Liver (tissue), 10 donors: ENCODE data around the gene GNPNAT1. TPM values are rescaled to one million over a fixed set of nuclear protein-coding genes. Genes with fewer than 3 reads are reported as not detected.
"Not testable (repeated sequence)": the region's sequence is repeated elsewhere in the genome, so short reads cannot be mapped to it uniquely, and the experiment has no call there.

Source experiments
- DNase-seq: peaks from one replicate; pipeline ENCODE4 v3.0.0-alpha.2; 2017; ENCODE audit warnings: low spot score
- H3K27ac ChIP-seq, 2 donors: one replicate each; pipeline ENCODE4 v1.7.0; 2013; ENCODE audit warnings: inconsistent platforms in 2 of 2, low read length in 2 of 2, control low read depth in 1 of 2, low read depth in 1 of 2, mild to moderate bottlenecking in 1 of 2
- H3K27me3 ChIP-seq, 4 donors: one replicate each; pipeline versions ENCODE4 v1.6.1 to v1.7.0; 2013; ENCODE audit warnings: low read length in 3 of 4, inconsistent platforms in 1 of 4, mild to moderate bottlenecking in 1 of 4, moderate library complexity in 1 of 4; ENCODE audit not compliant: control insufficient read depth in 4 of 4, insufficient read depth in 4 of 4
- H3K36me3 ChIP-seq, 4 donors: one replicate each; pipeline versions ENCODE4 v1.6.1 to v1.7.0; 2013; ENCODE audit warnings: low read length in 3 of 4, mild to moderate bottlenecking in 3 of 4, low read depth in 1 of 4, moderate library complexity in 1 of 4; ENCODE audit not compliant: control insufficient read depth in 4 of 4, insufficient read depth in 3 of 4
- H3K4me1 ChIP-seq, 4 donors: one replicate each; pipeline versions ENCODE4 v1.6.1 to v1.7.0; 2013; ENCODE audit warnings: low read length in 3 of 4, mild to moderate bottlenecking in 3 of 4, moderate library complexity in 1 of 4; ENCODE audit not compliant: control insufficient read depth in 4 of 4, insufficient read depth in 4 of 4
- H3K4me3 ChIP-seq, 3 donors: one replicate each; pipeline versions ENCODE4 v1.6.1 to v1.7.0; 2013; ENCODE audit warnings: low read length in 3 of 3, control low read depth in 1 of 3, low read depth in 1 of 3, mild to moderate bottlenecking in 1 of 3
- H3K9ac ChIP-seq, 2 donors: one replicate each; pipeline ENCODE4 v1.7.0; 2013; ENCODE audit warnings: low read length in 2 of 2, mild to moderate bottlenecking in 2 of 2, moderate library complexity in 2 of 2, control low read depth in 1 of 2, low read depth in 1 of 2
- H3K9me3 ChIP-seq, 4 donors: one replicate each; pipeline versions ENCODE4 v1.6.1 to v1.7.0; 2013; ENCODE audit warnings: low read length in 3 of 4; ENCODE audit not compliant: control insufficient read depth in 4 of 4
- NR2F2 ChIP-seq: IDR thresholded peaks from 2 replicates; pipeline ENCODE4 v1.6.1; 2016; ENCODE audit warnings: antibody characterized with exemption
- RXRA ChIP-seq, 2 donors: IDR thresholded peaks; 2 replicates each; pipeline ENCODE4 v1.6.1; 2017 to 2018; ENCODE audit warnings: antibody characterized with exemption in 2 of 2, mild to moderate bottlenecking in 1 of 2
- YY1 ChIP-seq: IDR thresholded peaks from 2 replicates; pipeline ENCODE4 v1.6.1; 2016; ENCODE audit warnings: antibody characterized with exemption, mild to moderate bottlenecking
- WGBS: extraction: QIAGEN DNeasy Blood & Tissue Kit; methylation state at CpG from one replicate; pipeline ENCODE4 v1.1.7; 2013; 5-methylcytosine and 5-hydroxymethylcytosine counted together
- polyA plus RNA-seq, 2 donors: library from polyadenylated mRNA; stranded (reverse) in 1 of 2; unstranded in 1 of 2; fragments of 200-250 nt in 1 of 2; fragments of >200 nt in 1 of 2; fragmentation: Nextera tagmentation in 1 of 2; extraction: Ambion mirVana in 1 of 2; gene quantifications; one replicate each; pipeline versions ENCODE4 v1.2.1 to v1.2.3, GENCODE V29; 2013 to 2015
- small RNA-seq: library from RNA; depleted of rRNA; stranded (forward); fragments of <200 nt; gene quantifications from one replicate; pipeline ENCODE3, GENCODE V24; 2014
- total RNA-seq, 2 donors: library from RNA; depleted of rRNA; stranded (reverse); fragments of >200 nt; gene quantifications; one replicate each; pipeline ENCODE4 v1.2.3, GENCODE V29; 2014
- donor health status: healthy.
- donor health status: healthy.
- donor health status: healthy.
- donor health status: healthy.
- donor health status: healthy.

The GNPNAT1 gene
- total and polyA plus RNA-seq, 4 donors = 24.9 to 50.9 (median 27.2) TPM

DNA sequence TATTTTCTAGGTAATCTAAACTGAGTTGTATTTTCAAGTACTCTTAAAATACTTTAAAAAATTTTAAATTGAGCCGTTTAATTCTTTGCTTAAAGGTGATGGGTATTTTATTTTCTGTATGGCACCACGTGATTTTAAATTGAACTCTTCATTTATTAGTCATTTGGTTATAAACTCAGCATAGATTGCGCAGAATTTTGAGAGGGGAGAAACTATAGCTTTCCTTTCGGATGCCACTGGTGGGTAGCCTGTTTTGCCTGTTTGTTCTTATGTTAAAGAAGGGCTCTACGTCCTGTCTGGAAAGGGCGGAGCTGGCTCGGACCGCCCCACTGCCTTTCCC lies 61.9 kb downstream of the GNPNAT1 start:
- no peaks in the 10 kb centered on the region for H3K9me3 ChIP-seq
- peaks cover 6 to 20% (median 8%) of the 10 kb centered on the region in 4 donors for H3K36me3 ChIP-seq
- WGBS = under 1% methylated on average over 8 of the region's 8 CpGs
- DNase-seq = no peak
- peak overlapping the region; percentile 28 to 49 (median 38) for H3K4me3 ChIP-seq
- H3K27ac ChIP-seq = peak overlapping the region; percentile 38 to 63
- no peaks in the 10 kb centered on the region for H3K27me3 ChIP-seq
- H3K9ac ChIP-seq = peak overlapping the region in 1 of 2 donors; percentile 52
- peak in 1 of 2 donors; percentile 9 for TF ChIP-seq RXRA (IDR thresholded peaks at IDR 0.05)
- no peak for TF ChIP-seq YY1
- TF ChIP-seq NR2F2 = peak; percentile 12
- H3K4me1 ChIP-seq = peaks cover 9 to 32% (median 13%) of the 10 kb centered on the region in 4 donors

DNA sequence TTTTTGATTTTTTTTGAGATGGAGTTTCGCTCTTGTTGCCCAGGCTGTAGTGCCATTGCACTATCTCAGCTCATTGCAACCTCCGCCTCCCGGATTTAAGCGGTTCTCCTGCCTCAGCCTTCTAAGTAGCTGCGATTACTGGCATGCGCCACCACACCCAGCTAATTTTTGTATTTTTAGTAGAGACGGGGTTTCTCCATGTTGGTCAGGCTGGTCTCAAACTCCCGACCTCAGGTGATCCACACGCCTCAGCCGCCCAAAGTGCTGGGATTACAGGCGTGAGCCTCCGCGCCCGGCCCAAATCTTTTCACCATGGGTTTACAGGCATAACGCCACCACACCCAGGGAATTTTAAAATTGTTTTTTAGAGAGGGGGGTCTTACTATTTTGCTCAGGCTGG lies 62.4 kb downstream of the GNPNAT1 start:
- 96% methylated on average over 15 of the region's 15 CpGs for WGBS
- not testable (repeated sequence) for H3K9me3 ChIP-seq, H3K27me3 ChIP-seq, DNase-seq, H3K4me3 ChIP-seq, H3K9ac ChIP-seq
- Histone ChIP-seq H3K36me3 (peaks cover 8 to 24% (median 10%) of the 10 kb centered on the region in 4 donors), H3K27ac (peak overlapping the region in 1 of 2 donors; percentile 7), H3K4me1 (peaks cover 12 to 32% (median 18%) of the 10 kb centered on the region in 4 donors)

DNA sequence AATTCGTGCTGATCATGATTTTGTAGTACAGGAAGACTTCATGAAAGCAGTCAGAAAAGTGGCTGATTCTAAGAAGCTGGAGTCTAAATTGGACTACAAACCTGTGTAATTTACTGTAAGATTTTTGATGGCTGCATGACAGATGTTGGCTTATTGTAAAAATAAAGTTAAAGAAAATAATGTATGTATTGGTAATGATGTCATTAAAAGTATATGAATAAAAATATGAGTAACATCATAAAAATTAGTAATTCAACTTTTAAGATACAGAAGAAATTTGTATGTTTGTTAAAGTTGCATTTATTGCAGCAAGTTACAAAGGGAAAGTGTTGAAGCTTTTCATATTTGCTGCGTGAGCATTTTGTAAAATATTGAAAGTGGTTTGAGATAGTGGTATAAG lies 63.9 kb downstream of the GNPNAT1 start:
- H3K27me3 ChIP-seq, H3K9me3 ChIP-seq, DNase-seq, H3K9ac ChIP-seq, H3K4me3 ChIP-seq, H3K27ac ChIP-seq: not testable (repeated sequence)
- Histone ChIP-seq H3K36me3 (peaks cover 6 to 25% (median 11%) of the 10 kb centered on the region in 4 donors), H3K4me1 (peaks cover 12 to 41% (median 32%) of the 10 kb centered on the region in 4 donors)
- 99% methylated on average over 2 of the region's 2 CpGs for WGBS

Small RNA genes within 50 kb of the gene (small RNA-seq; reads per million reads assigned to genes)
- not detected for gene AL139317.2

Other genes with a start within 250 kb of the GNPNAT1 start
- 10 to 100 TPM in 1 of 2 donors, 1 to 10 TPM in 1; 5.2 to 16.2 TPM for gene TXNDC16, start 239.1 kb downstream of the GNPNAT1 start, total RNA-seq
- 1 to 10 TPM; 2.0 to 3.0 TPM for gene TXNDC16, start 239.1 kb downstream of the GNPNAT1 start, polyA plus RNA-seq
- gene GPR137C, start 238.8 kb downstream of the GNPNAT1 start, total RNA-seq = 1 to 10 TPM in 1 of 2 donors, under 1 TPM in 1; 0.25 to 1.3 TPM
- under 1 TPM; 0.14 to 0.42 TPM for gene GPR137C, start 238.8 kb downstream of the GNPNAT1 start, polyA plus RNA-seq
- 10 to 100 TPM; 22.2 to 42.3 TPM for gene ERO1A, start 96.0 kb downstream of the GNPNAT1 start, total RNA-seq
- gene ERO1A, start 96.0 kb downstream of the GNPNAT1 start, polyA plus RNA-seq = 10 to 100 TPM; 16.5 to 17.8 TPM
- 10 to 100 TPM; 72.3 to 98.9 TPM for gene PSMC6, start 84.4 kb downstream of the GNPNAT1 start, total RNA-seq
- gene PSMC6, start 84.4 kb downstream of the GNPNAT1 start, polyA plus RNA-seq = 10 to 100 TPM; 43.2 to 66.2 TPM
- 10 to 100 TPM; 18.7 to 21.2 TPM for gene STYX, start 61.4 kb downstream of the GNPNAT1 start, total RNA-seq
- 10 to 100 TPM in 1 of 2 donors, 1 to 10 TPM in 1; 5.9 to 15.8 TPM for gene STYX, start 61.4 kb downstream of the GNPNAT1 start, polyA plus RNA-seq
- gene FERMT2, start 159.4 kb upstream of the GNPNAT1 start, total RNA-seq = 10 to 100 TPM; 34.8 to 51.3 TPM
- 10 to 100 TPM; 23.9 to 45.9 TPM for gene FERMT2, start 159.4 kb upstream of the GNPNAT1 start, polyA plus RNA-seq